ENCODE measurements around the gene NAGA.
"Not testable (repeated sequence)": the region's sequence is repeated elsewhere in the genome, so short reads cannot be mapped to it uniquely, and the experiment has no call there.

The NAGA gene

GRCh38 chr22:42070517-42071422 is at the start of gene NAGA:
TSS of gene NAGA (minus strand) at chr22:42070812. CDS start at chr22:42070297, 515 bp downstream.
- ATAC-seq (peak; percentile 98), DNase-seq (peak; percentile 92)
- peaks cover 30% of the 10 kb centered on the region for H3K4me1 Mint-ChIP-seq
- no peaks in the 10 kb centered on the region for H3K27me3 Mint-ChIP-seq
- H3K4me3 Mint-ChIP-seq, result peak within 1 kb of the TSS; percentile 84
- H3K27ac Mint-ChIP-seq, result peak within 1 kb of the TSS; percentile 75
- H3K9me3 Mint-ChIP-seq, result no peaks in the 10 kb centered on the region
- peaks cover 3% of the 10 kb centered on the region for H3K36me3 Mint-ChIP-seq (ENCODE audit: low read depth)

- DNase-seq, result no peak
- Mint-ChIP-seq H3K4me3 (no peak overlapping the region), H3K9me3 (peaks cover 17% of the 10 kb centered on the region), H3K4me1 (peaks cover 30% of the 10 kb centered on the region), H3K27me3 (no peaks in the 10 kb centered on the region), H3K36me3 (ENCODE audit: low read depth) (peaks cover 11% of the 10 kb centered on the region), H3K27ac (no peak overlapping the region)
- ATAC-seq, result no peak
These were observed 46.3 kb upstream of the NAGA start for GRCh38 chr22:42116848-42117424.

DNA sequence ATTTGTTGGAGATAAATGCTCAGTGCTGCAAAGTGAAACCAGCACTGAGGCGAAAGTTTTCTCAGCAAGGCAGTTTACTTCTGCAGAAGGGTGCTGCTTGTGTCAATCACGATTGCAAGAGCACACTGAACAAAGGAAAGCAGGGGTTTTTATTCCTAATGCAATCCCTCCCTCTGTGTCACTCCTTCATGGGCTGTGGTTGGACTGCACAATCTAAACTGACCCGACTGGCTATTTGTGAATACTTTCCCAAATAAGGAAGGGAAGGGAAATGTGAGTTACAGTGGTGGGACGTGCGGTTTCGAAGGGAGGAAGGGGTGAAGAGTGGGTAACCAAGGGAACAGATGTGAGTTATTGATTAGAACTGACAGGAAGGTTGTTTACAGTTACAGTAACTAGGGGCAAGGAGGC is 44.8 kb upstream of the NAGA start:
- H3K27ac Mint-ChIP-seq, DNase-seq, H3K27me3 Mint-ChIP-seq, H3K4me3 Mint-ChIP-seq, ATAC-seq: not testable (repeated sequence)
- H3K36me3 Mint-ChIP-seq (ENCODE audit: low read depth), result peaks cover 11% of the 10 kb centered on the region
- peaks cover 16% of the 10 kb centered on the region for H3K4me1 Mint-ChIP-seq
- peaks cover 17% of the 10 kb centered on the region for H3K9me3 Mint-ChIP-seq

GRCh38 chr22:42114721-42115120 is 44.1 kb upstream of the NAGA start:
- H3K4me3 Mint-ChIP-seq, result no peak overlapping the region
- H3K9me3 Mint-ChIP-seq, result peaks cover 17% of the 10 kb centered on the region
- H3K27me3 Mint-ChIP-seq, result no peaks in the 10 kb centered on the region
- peaks cover 11% of the 10 kb centered on the region for H3K36me3 Mint-ChIP-seq (ENCODE audit: low read depth)
- H3K27ac Mint-ChIP-seq, result no peak overlapping the region
- ATAC-seq (no peak), DNase-seq (no peak)
- H3K4me1 Mint-ChIP-seq, result peaks cover 9% of the 10 kb centered on the region

DNA sequence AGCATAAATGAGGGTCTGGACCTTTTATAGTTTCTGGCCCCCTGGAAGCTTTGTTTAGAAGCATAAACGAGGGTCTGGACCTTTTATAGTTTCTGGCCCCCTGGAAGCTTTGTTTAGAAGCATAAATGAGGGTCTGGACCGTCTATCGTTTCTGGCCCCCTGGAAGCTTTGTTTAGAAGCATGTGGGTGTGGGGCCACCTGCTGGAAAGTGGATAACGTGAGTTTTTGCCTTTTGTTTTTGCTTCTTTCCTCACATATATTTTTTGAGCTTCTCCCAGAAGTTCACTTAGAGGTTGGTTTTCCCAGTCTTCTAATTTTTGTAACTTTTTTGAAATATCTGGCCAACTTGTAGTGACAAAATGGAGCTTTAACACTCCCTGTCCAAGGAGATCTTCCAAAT is 42.2 kb upstream of the NAGA start:
- DNase-seq, H3K27me3 Mint-ChIP-seq, H3K4me1 Mint-ChIP-seq, H3K27ac Mint-ChIP-seq, ATAC-seq, H3K4me3 Mint-ChIP-seq: not testable (repeated sequence)
- Mint-ChIP-seq H3K36me3 (ENCODE audit: low read depth) (peaks cover 11% of the 10 kb centered on the region), H3K9me3 (peaks cover 17% of the 10 kb centered on the region)

- Mint-ChIP-seq H3K27ac (no peak overlapping the region), H3K4me3 (no peak overlapping the region), H3K9me3 (peaks cover 17% of the 10 kb centered on the region), H3K36me3 (ENCODE audit: low read depth) (peaks cover 11% of the 10 kb centered on the region), H3K27me3 (no peaks in the 10 kb centered on the region), H3K4me1 (no peaks in the 10 kb centered on the region)
- DNase-seq (no peak), ATAC-seq (no peak)
These were observed 41.2 kb upstream of the NAGA start for GRCh38 chr22:42111798-42112197.

- Mint-ChIP-seq H3K4me1 (no peaks in the 10 kb centered on the region), H3K36me3 (ENCODE audit: low read depth) (peaks cover 10% of the 10 kb centered on the region), H3K9me3 (peaks cover 8% of the 10 kb centered on the region), H3K27ac (no peak overlapping the region), H3K27me3 (no peaks in the 10 kb centered on the region), H3K4me3 (no peak overlapping the region)
- no peak for ATAC-seq
- DNase-seq, result no peak
These were observed 38.2 kb upstream of the NAGA start for GRCh38 chr22:42108848-42109247.

- H3K27ac Mint-ChIP-seq, DNase-seq, H3K4me1 Mint-ChIP-seq, H3K4me3 Mint-ChIP-seq, ATAC-seq, H3K27me3 Mint-ChIP-seq: not testable (repeated sequence)
- Mint-ChIP-seq H3K36me3 (ENCODE audit: low read depth) (peaks cover 37% of the 10 kb centered on the region), H3K9me3 (peaks cover 29% of the 10 kb centered on the region)
These were observed 33.8 kb upstream of the NAGA start for GRCh38 chr22:42104332-42104860.

GRCh38 chr22:42101199-42101598 is 30.6 kb upstream of the NAGA start:
- H3K27ac Mint-ChIP-seq, result no peak overlapping the region
- ATAC-seq (no peak), DNase-seq (no peak)
- H3K9me3 Mint-ChIP-seq, result peaks cover 32% of the 10 kb centered on the region
- H3K4me1 Mint-ChIP-seq, result no peaks in the 10 kb centered on the region
- no peak overlapping the region for H3K4me3 Mint-ChIP-seq
- no peaks in the 10 kb centered on the region for H3K27me3 Mint-ChIP-seq
- H3K36me3 Mint-ChIP-seq (ENCODE audit: low read depth), result peaks cover 43% of the 10 kb centered on the region

GRCh38 chr22:42091455-42091782 is 20.8 kb upstream of the NAGA start:
- Mint-ChIP-seq H3K27ac (peak overlapping the region; percentile 98), H3K4me3 (peak overlapping the region; percentile 97), H3K36me3 (ENCODE audit: low read depth) (peaks cover 24% of the 10 kb centered on the region), H3K27me3 (no peaks in the 10 kb centered on the region), H3K9me3 (no peaks in the 10 kb centered on the region), H3K4me1 (peaks cover 26% of the 10 kb centered on the region)
- DNase-seq (no peak), ATAC-seq (no peak)

- peak within 1 kb of the TSS; percentile 98 for H3K27ac Mint-ChIP-seq
- peak within 1 kb of the TSS; percentile 97 for H3K4me3 Mint-ChIP-seq
- H3K27me3 Mint-ChIP-seq, result no peaks in the 10 kb centered on the region
- peaks cover 26% of the 10 kb centered on the region for H3K4me1 Mint-ChIP-seq
- H3K36me3 Mint-ChIP-seq (ENCODE audit: low read depth), result peaks cover 29% of the 10 kb centered on the region
- H3K9me3 Mint-ChIP-seq, result no peaks in the 10 kb centered on the region
- DNase-seq (peak; percentile 96), ATAC-seq (peak; percentile 97)
These were observed 20.2 kb upstream of the NAGA start, which contains the start of gene NDUFA6 for GRCh38 chr22:42090596-42091454. TSS of gene NDUFA6 (minus strand) at chr22:42090772. CDS start at chr22:42090744, 28 bp downstream.

DNA sequence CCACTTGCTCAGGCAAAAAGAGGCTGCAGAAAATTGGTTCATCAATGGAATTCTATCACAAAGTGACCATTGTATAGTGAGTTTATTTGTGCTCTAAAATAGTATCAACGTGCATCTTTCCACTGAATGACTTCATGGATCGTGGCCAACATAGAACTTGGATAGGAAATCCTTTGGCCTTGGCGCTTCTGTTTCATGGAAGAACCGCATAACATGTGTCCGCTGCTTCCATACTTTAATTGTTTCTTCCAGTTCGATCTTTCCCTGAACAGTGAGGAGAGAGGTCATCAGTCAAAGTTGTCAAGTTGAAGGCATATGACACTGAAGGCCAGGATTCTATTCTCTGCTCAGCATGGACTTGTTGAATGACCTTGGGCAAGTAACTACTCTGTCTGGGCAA is 15.4 kb upstream of the NAGA start:
- Mint-ChIP-seq H3K27ac (peak overlapping the region; percentile 10), H3K9me3 (no peaks in the 10 kb centered on the region), H3K36me3 (ENCODE audit: low read depth) (peaks cover 50% of the 10 kb centered on the region), H3K4me1 (peaks cover 30% of the 10 kb centered on the region), H3K27me3 (no peaks in the 10 kb centered on the region), H3K4me3 (no peak overlapping the region)
- no peak for DNase-seq
- no peak for ATAC-seq

DNA sequence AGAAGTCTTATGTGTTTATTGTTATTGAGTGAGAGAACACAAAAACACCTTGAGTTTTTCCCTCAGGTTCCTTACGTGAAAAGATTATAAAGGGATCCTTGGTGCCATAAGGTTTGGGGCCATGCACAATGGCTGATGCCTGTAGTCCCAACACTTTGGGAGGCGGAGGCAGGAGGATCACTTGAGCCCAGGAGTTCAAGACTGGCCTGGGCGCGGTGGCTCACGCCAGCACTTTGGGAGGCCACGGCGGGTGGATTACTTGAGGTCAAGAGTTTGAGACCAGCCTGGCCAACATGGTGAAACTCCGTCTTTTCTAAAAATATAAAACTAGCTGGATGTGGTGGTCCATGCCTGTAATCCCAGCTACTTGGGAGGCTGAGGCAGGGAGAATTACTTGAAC is 14.3 kb upstream of the NAGA start:
- Mint-ChIP-seq H3K4me1 (peaks cover 36% of the 10 kb centered on the region), H3K27me3 (no peaks in the 10 kb centered on the region), H3K9me3 (no peaks in the 10 kb centered on the region), H3K36me3 (ENCODE audit: low read depth) (peaks cover 47% of the 10 kb centered on the region), H3K4me3 (no peak overlapping the region), H3K27ac (no peak overlapping the region)
- DNase-seq (no peak), ATAC-seq (no peak)

DNA sequence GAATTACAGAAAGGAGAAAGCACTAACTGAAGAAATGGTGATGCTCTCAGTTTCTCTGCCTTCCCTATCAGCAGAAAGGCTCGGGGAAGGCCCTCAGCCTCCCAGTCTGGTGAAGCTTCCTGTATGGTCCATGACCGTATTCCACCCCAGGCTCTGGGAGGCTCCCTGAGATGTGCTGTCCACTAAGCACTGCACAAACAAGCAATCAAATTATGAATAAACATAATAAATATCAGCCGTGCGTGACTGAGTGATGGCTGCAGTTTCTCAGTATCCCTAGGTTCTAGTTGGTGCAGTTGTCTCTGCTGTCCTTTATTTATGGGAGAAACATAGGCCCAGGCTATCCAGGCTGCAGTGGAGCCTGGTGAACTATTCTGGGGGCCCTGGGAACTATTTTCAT is 12.5 kb upstream of the NAGA start:
- DNase-seq (no peak), ATAC-seq (no peak)
- H3K36me3 Mint-ChIP-seq (ENCODE audit: low read depth), result peaks cover 35% of the 10 kb centered on the region
- no peak overlapping the region for H3K4me3 Mint-ChIP-seq
- H3K9me3 Mint-ChIP-seq, result no peaks in the 10 kb centered on the region
- H3K4me1 Mint-ChIP-seq, result peaks cover 35% of the 10 kb centered on the region
- H3K27ac Mint-ChIP-seq, result no peak overlapping the region
- no peaks in the 10 kb centered on the region for H3K27me3 Mint-ChIP-seq

Measured in activated naive CD8-positive, alpha-beta T cell treated with anti-CD3 and anti-CD28 coated beads, Interleukin-2, amount 50 U/mL, for 24 hours (primary cell).